Esophagus muscularis mucosa (tissue), 4 donors: ENCODE data around the gene SETX. TPM values are rescaled to one million over a fixed set of nuclear protein-coding genes. Genes with fewer than 3 reads are reported as not detected.

Experiments used
- DNase-seq: peaks from one replicate; pipeline ENCODE4 v3.0.0-alpha.2; 2017; ENCODE audit errors: extremely low spot score
- H3K27ac ChIP-seq, 4 donors: fragments of 200-600 bp; sonication (generic); replicated peaks in 1 of 4; 1 replicate in 3 of 4; 2 replicates in 1 of 4; pipeline ENCODE4 v1.5.1; 2016 to 2019; ENCODE audit warnings: mild to moderate bottlenecking in 1 of 4
- H3K27me3 ChIP-seq, 4 donors: fragments of 200-600 bp; sonication (generic); one replicate each; pipeline versions ENCODE4 v1.5.1 to v1.6.0; 2016 to 2019
- H3K36me3 ChIP-seq, 4 donors: fragments of 200-600 bp; sonication (generic); one replicate each; pipeline ENCODE4 v1.5.1; 2016 to 2019
- H3K4me1 ChIP-seq, 4 donors: fragments of 200-600 bp; sonication (generic); one replicate each; pipeline ENCODE4 v1.5.1; 2016 to 2019
- H3K4me3 ChIP-seq, 4 donors: fragments of 200-600 bp; sonication (generic); 1 replicate in 2 of 4; 2 replicates in 2 of 4; pipeline ENCODE4 v1.5.1; 2016 to 2019; ENCODE audit warnings: mild to moderate bottlenecking in 4 of 4, moderate library complexity in 1 of 4
- H3K9me3 ChIP-seq, 4 donors: fragments of 200-600 bp; sonication (generic); 1 replicate in 3 of 4; 2 replicates in 1 of 4; pipeline ENCODE4 v1.5.1; 2016 to 2019
- EP300 ChIP-seq: sonication (generic); formaldehyde crosslinking; IDR thresholded peaks from one replicate; pipeline ENCODE4 v1.6.1; 2017; ENCODE audit warnings: antibody characterized with exemption
- POLR2A ChIP-seq: fragments of 450-650 bp; IDR thresholded peaks from one replicate; pipeline ENCODE4 v1.6.1; 2017; ENCODE audit warnings: antibody characterized with exemption, moderate library complexity, mild to moderate bottlenecking, low read depth
- POLR2AphosphoS5 ChIP-seq, 2 donors: sonication (generic); formaldehyde crosslinking; IDR thresholded peaks; one replicate each; pipeline ENCODE4 v1.6.1; 2017; ENCODE audit warnings: antibody characterized with exemption in 2 of 2
- WGBS: methylation state at CpG from one replicate; pipeline ENCODE4 v1.1.5; 2018; 5-methylcytosine and 5-hydroxymethylcytosine counted together
- intact Hi-C: fragments of 100-400 bp; cut with DNase I; formaldehyde crosslinking; loops from one replicate; pipeline ENCODE4 v1.15.1; 2023
- total RNA-seq, 4 donors: library from RNA; depleted of rRNA; stranded (reverse); fragments of >200 nt; gene quantifications; one replicate each; pipeline versions ENCODE4 v1.1.0 to v1.2.1, GENCODE V29; 2016
- TF ChIP-seq, protein P1 (sequence below), 3 experiments: fragments of 200-600 bp in 2 of 3; fragments of 450-650 bp in 1 of 3; sonication (generic) in 2 of 3; IDR thresholded peaks; one replicate each; pipeline ENCODE4 v1.5.1; 2017 to 2019; ENCODE audit warnings: antibody characterized with exemption in 3 of 3, mild to moderate bottlenecking in 2 of 3, moderate library complexity in 1 of 3

The SETX gene
- total RNA-seq, 4 donors from 2014 or later: 44.1 to 46.9 (median 45.9) TPM

DNA sequence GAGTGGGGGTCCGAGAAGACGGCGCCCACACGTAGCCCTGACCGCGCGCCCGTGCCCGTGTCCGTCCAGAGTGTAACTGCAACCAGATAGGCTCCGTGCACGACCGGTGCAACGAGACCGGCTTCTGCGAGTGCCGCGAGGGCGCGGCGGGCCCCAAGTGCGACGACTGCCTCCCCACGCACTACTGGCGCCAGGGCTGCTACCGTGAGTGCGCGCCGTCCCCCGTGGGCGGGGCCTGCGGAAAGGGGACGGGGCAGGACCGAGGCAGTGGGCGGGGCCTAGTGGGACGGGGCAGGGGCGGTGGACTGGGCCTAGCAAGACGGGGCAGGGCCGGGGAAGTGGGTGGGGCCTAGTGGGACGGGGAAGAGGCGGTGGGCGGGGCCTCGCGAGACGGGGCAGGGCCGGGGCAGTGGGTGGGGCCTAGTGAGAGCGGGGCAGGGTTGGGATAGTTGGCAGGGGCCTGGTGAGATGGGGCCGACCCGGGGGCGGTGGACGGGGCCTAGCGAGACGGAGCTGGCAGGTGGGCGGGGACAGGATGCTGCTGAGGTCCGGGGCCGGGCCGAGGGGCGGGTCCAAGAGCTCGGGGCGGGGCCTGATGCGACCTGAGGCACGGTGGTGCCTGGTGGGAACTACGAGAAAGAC is 113.8 kb downstream of the SETX start:
- Histone ChIP-seq H3K9me3 (no peaks in the 10 kb centered on the region), H3K4me3 (peak overlapping the region; percentile 70 to 81 (median 76)), H3K27me3 (peaks cover 0 to 21% (median 4%) of the 10 kb centered on the region in 4 donors), H3K4me1 (peaks cover 20 to 47% (median 42%) of the 10 kb centered on the region in 4 donors), H3K36me3 (no peaks in the 10 kb centered on the region), H3K27ac (peak overlapping the region; percentile 40 to 67 (median 56))
- WGBS: 1% methylated on average over 25 of the region's 63 CpGs
- DNase-seq: peak; percentile 100
- intact Hi-C loops: no loop called here
- TF ChIP-seq, protein P1, sequence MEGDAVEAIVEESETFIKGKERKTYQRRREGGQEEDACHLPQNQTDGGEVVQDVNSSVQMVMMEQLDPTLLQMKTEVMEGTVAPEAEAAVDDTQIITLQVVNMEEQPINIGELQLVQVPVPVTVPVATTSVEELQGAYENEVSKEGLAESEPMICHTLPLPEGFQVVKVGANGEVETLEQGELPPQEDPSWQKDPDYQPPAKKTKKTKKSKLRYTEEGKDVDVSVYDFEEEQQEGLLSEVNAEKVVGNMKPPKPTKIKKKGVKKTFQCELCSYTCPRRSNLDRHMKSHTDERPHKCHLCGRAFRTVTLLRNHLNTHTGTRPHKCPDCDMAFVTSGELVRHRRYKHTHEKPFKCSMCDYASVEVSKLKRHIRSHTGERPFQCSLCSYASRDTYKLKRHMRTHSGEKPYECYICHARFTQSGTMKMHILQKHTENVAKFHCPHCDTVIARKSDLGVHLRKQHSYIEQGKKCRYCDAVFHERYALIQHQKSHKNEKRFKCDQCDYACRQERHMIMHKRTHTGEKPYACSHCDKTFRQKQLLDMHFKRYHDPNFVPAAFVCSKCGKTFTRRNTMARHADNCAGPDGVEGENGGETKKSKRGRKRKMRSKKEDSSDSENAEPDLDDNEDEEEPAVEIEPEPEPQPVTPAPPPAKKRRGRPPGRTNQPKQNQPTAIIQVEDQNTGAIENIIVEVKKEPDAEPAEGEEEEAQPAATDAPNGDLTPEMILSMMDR (IDR thresholded peaks at IDR 0.05): no peak
- TF ChIP-seq POLR2AphosphoS5 (IDR thresholded peaks at IDR 0.05) (peak; percentile 62 to 63), EP300 (no peak)

- peak overlapping the region; percentile 70 to 81 (median 76) for H3K4me3 ChIP-seq
- H3K27me3 ChIP-seq: peaks cover 0 to 21% (median 4%) of the 10 kb centered on the region in 4 donors
- 51% methylated on average over 7 of the region's 21 CpGs for WGBS
- DNase-seq: no peak
- no peaks in the 10 kb centered on the region for H3K36me3 ChIP-seq
- no peaks in the 10 kb centered on the region for H3K9me3 ChIP-seq
- intact Hi-C loops: loop anchor here (5.0 to 10.0 kb wide), 2 partner anchors 155 to 478 kb away; no protein-coding TSS in a partner anchor
- TF ChIP-seq POLR2A: no peak
- no peak for TF ChIP-seq POLR2AphosphoS5 (IDR thresholded peaks at IDR 0.05)
- TF ChIP-seq, protein P1 (IDR thresholded peaks at IDR 0.05): no peak
- no peak for TF ChIP-seq EP300
- peak overlapping the region; percentile 5 to 67 (median 50) for H3K27ac ChIP-seq
- peaks cover 14 to 42% (median 37%) of the 10 kb centered on the region in 4 donors for H3K4me1 ChIP-seq
These were observed 114.6 kb downstream of the SETX start for GRCh38 chr9:132239999-132240840.

GRCh38 chr9:132239518-132239917 is 115.3 kb downstream of the SETX start:
- no peaks in the 10 kb centered on the region for H3K36me3 ChIP-seq
- no peak for TF ChIP-seq POLR2A
- no peak for TF ChIP-seq EP300
- TF ChIP-seq, protein P1 (IDR thresholded peaks at IDR 0.05): no peak
- TF ChIP-seq POLR2AphosphoS5 (IDR thresholded peaks at IDR 0.05): no peak
- DNase-seq: no peak
- WGBS: 70% methylated on average over 3 of the region's 3 CpGs
- no peaks in the 10 kb centered on the region for H3K9me3 ChIP-seq
- H3K4me3 ChIP-seq: no peak overlapping the region
- H3K27me3 ChIP-seq: peaks cover 0 to 20% (median 4%) of the 10 kb centered on the region in 4 donors
- intact Hi-C loops: loop anchor here (5.0 to 10.0 kb wide), 2 partner anchors 155 to 477 kb away; no protein-coding TSS in a partner anchor
- no peak overlapping the region for H3K27ac ChIP-seq
- H3K4me1 ChIP-seq: peaks cover 11 to 42% (median 32%) of the 10 kb centered on the region in 4 donors

GRCh38 chr9:132238992-132239391 is 115.8 kb downstream of the SETX start:
- Histone ChIP-seq H3K9me3 (no peaks in the 10 kb centered on the region), H3K4me1 (peaks cover 11 to 42% (median 32%) of the 10 kb centered on the region in 4 donors), H3K27ac (no peak overlapping the region), H3K27me3 (peaks cover 0 to 20% (median 4%) of the 10 kb centered on the region in 4 donors), H3K36me3 (no peaks in the 10 kb centered on the region), H3K4me3 (no peak overlapping the region)
- TF ChIP-seq POLR2AphosphoS5 (IDR thresholded peaks at IDR 0.05): no peak
- TF ChIP-seq, protein P1 (IDR thresholded peaks at IDR 0.05): no peak
- no peak for TF ChIP-seq POLR2A
- TF ChIP-seq EP300: no peak
- intact Hi-C loops: loop anchor here (5.0 to 10.0 kb wide), 2 partner anchors 154 to 477 kb away; no protein-coding TSS in a partner anchor
- DNase-seq: no peak
- WGBS: 81% methylated on average over 10 of the region's 19 CpGs
